SU-DHL-6 (cell line): ENCODE results near the gene CATSPER3.

Experiments used
- H2AFZ ChIP-seq: fragments of 200-600 bp; sonication (generic); 2 replicates; pipeline ENCODE4 v1.6.1; 2014; ENCODE audit warnings: low read depth, mild to moderate bottlenecking, moderate library complexity, mixed read lengths, antibody characterized with exemption, low read length; ENCODE audit not compliant: severe bottlenecking
- H3F3A ChIP-seq: fragments of 200-600 bp; shearing (Covaris generic); 2 replicates; pipeline ENCODE4 v1.6.0; 2016; ENCODE audit warnings: antibody characterized with exemption, mild to moderate bottlenecking; ENCODE audit not compliant: insufficient read depth
- H3K27ac ChIP-seq: fragments of 200-600 bp; sonication (generic); 2 replicates; pipeline ENCODE4 v1.5.1; 2016; ENCODE audit warnings: low read depth, mild to moderate bottlenecking, low read length, moderate library complexity, mixed read lengths
- H3K27me3 ChIP-seq: fragments of 200-600 bp; sonication (generic), shearing (Covaris generic); 2 replicates; pipeline ENCODE4 v1.6.0; 2014; ENCODE audit warnings: mild to moderate bottlenecking, low read length
- H3K36me3 ChIP-seq: fragments of 200-600 bp; sonication (generic); 2 replicates; pipeline ENCODE4 v1.6.1; 2014; ENCODE audit warnings: mild to moderate bottlenecking, low read length, mixed read lengths
- H3K4me2 ChIP-seq: fragments of 300-600, 200-600 bp; shearing (Covaris generic), sonication (generic); 2 replicates; pipeline ENCODE4 v1.6.0; 2014; ENCODE audit warnings: low read length, low read depth, mild to moderate bottlenecking; ENCODE audit not compliant: poor library complexity, severe bottlenecking
- H3K4me3 ChIP-seq: fragments of 200-600 bp; sonication (generic); 2 replicates; pipeline ENCODE4 v1.5.1; 2014; ENCODE audit warnings: antibody characterized with exemption, low read length, mild to moderate bottlenecking, mixed read lengths; ENCODE audit not compliant: insufficient read depth, poor library complexity, severe bottlenecking
- H3K79me2 ChIP-seq: fragments of 200-600 bp; sonication (generic); 2 replicates; pipeline ENCODE4 v1.6.1; 2014; ENCODE audit warnings: mild to moderate bottlenecking, low read length, moderate library complexity; ENCODE audit not compliant: insufficient read depth
- H3K9ac ChIP-seq: fragments of 200-600 bp; sonication (generic); 2 replicates; pipeline ENCODE4 v1.7.0; 2014; ENCODE audit warnings: mild to moderate bottlenecking, low read length
- H3K9me2 ChIP-seq: fragments of 200-600 bp; sonication (generic); replicated peaks from 2 replicates; pipeline ENCODE4 v1.6.1; 2014; ENCODE audit warnings: low read length; ENCODE audit not compliant: insufficient read depth
- H3K9me3 ChIP-seq: fragments of 200-600 bp; sonication (generic); 2 replicates; pipeline ENCODE4 v1.6.1; 2014; ENCODE audit warnings: low read length, mixed read lengths; ENCODE audit not compliant: insufficient read depth
- H4K20me1 ChIP-seq: fragments of 200-600 bp; sonication (generic); 2 replicates; pipeline ENCODE4 v1.6.1; 2014; ENCODE audit warnings: low read depth, mild to moderate bottlenecking, antibody characterized with exemption, low read length, moderate library complexity, mixed read lengths
- CTCF ChIP-seq: fragments of 200-600 bp; sonication (generic); IDR thresholded peaks from one replicate; pipeline ENCODE4 v1.5.1; 2017; ENCODE audit warnings: antibody characterized with exemption, mild to moderate bottlenecking, low read length, moderate library complexity; ENCODE audit not compliant: insufficient read depth, poor library complexity, severe bottlenecking
- EZH2phosphoT487 ChIP-seq: fragments of 200-600 bp; sonication (generic), shearing (Covaris generic); conservative IDR thresholded peaks from 2 replicates; pipeline ENCODE4 v1.6.1; 2018; ENCODE audit warnings: mild to moderate bottlenecking, antibody characterized with exemption, low read length, moderate library complexity, mixed read lengths

Gene CATSPER3

DNA sequence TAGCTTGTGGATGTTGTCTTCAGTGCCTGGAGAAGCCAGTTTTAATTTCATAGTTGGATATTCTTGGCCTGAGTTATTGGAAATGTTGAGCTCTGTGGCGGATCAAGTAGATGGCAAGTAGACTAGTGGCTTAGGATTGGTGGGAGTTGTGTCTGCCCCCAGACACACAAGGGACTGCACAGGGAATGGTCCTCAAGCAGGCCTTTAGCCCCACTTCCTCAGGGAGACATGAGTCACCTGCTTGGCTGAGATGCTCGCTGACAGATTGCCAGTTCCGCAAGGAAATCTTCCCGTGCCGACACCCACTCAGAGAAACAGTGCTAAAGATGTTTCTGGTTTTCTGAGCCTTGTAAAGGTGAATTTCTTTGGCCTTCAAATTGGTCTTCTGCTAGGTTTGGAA lies 18.8 kb upstream of the CATSPER3 start:
- Histone ChIP-seq H2AFZ (no peak overlapping the region), H3K4me3 (no peak overlapping the region), H3F3A (no peaks in the 10 kb centered on the region), H4K20me1 (no peaks in the 10 kb centered on the region), H3K27ac (no peak overlapping the region), H3K4me2 (no peak overlapping the region), H3K36me3 (no peaks in the 10 kb centered on the region), H3K27me3 (no peaks in the 10 kb centered on the region), H3K9ac (no peak overlapping the region), H3K79me2 (no peaks in the 10 kb centered on the region), H3K9me2 (no peaks in the 10 kb centered on the region), H3K9me3 (peaks cover 1% of the 10 kb centered on the region; the same call in 1 of the 2 replicates)
- no peak for TF ChIP-seq CTCF
- no peak for TF ChIP-seq EZH2phosphoT487

DNA sequence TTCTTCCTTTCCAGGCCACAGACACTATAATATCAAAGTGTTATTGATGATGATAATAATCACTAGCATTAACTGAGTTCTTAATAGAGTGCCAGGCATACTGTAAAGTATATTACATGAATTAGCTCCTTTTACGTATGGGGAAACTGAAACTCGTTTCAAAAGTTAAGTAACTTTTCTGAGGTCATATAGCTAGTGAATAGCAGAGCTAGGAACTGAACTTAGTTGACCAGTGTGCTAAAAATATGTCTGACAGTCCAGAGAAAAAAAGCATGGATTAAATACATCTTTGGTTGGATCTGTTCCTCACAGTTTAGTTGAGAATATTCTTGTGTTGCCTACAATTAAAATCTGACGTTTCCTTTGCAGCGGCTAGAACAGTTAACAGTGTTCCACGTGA lies 18.4 kb upstream of the CATSPER3 start:
- TF ChIP-seq CTCF (no peak), EZH2phosphoT487 (no peak)
- H3K27me3 ChIP-seq = no peaks in the 10 kb centered on the region
- H3K36me3 ChIP-seq = no peaks in the 10 kb centered on the region
- no peaks in the 10 kb centered on the region for H3K79me2 ChIP-seq
- no peak overlapping the region for H3K4me3 ChIP-seq
- no peaks in the 10 kb centered on the region for H3F3A ChIP-seq
- H2AFZ ChIP-seq = no peak overlapping the region
- no peak overlapping the region for H3K4me2 ChIP-seq
- no peaks in the 10 kb centered on the region for H3K9me2 ChIP-seq
- H3K27ac ChIP-seq = no peak overlapping the region
- H3K9me3 ChIP-seq = peaks cover 5% of the 10 kb centered on the region; the same call in 1 of the 2 replicates
- H3K9ac ChIP-seq = no peak overlapping the region
- H4K20me1 ChIP-seq = no peaks in the 10 kb centered on the region

GRCh38 chr5:134957920-134958608 lies 9.6 kb upstream of the CATSPER3 start:
- Histone ChIP-seq H2AFZ (no peak overlapping the region), H3K27me3 (no peaks in the 10 kb centered on the region), H3K79me2 (no peaks in the 10 kb centered on the region), H3K9ac (no peak overlapping the region), H3K9me2 (no peaks in the 10 kb centered on the region), H3K27ac (no peak overlapping the region), H4K20me1 (no peaks in the 10 kb centered on the region), H3K4me2 (no peak overlapping the region), H3F3A (0 out of 2 replicates have a peak, but pooled peaks cover 2% of the 10 kb centered on the region), H3K9me3 (peaks cover 9% of the 10 kb centered on the region; the same call in 1 of the 2 replicates), H3K4me3 (no peak overlapping the region), H3K36me3 (no peaks in the 10 kb centered on the region)
- no peak for TF ChIP-seq CTCF
- TF ChIP-seq EZH2phosphoT487 = no peak
